Posterior vena cava (tissue), 2 donors: Measurements from ENCODE around the gene RGS2. TPM values are rescaled to one million over a fixed set of nuclear protein-coding genes. Genes with fewer than 3 reads are reported as not detected.

ENCODE experiments used
- DNase-seq: peaks from one replicate; pipeline ENCODE4 v3.0.0-alpha.2; 2020; ENCODE audit warnings: low spot score
- intact Hi-C, 2 donors: fragments of 100-400 bp; cut with DNase I; formaldehyde crosslinking; loops; one replicate each; pipeline versions ENCODE4 v1.14.1 to v1.14.2; 2022 to 2023
- long read RNA-seq, 2 donors: library from polyadenylated mRNA; unstranded; transcript quantifications; one replicate each; pipeline ENCODE4 v2.0.0, GENCODE V29; 2020 to 2021
- total RNA-seq, 2 donors: library from RNA; stranded (reverse); fragmentation: NEBNext Ultra II Directional; extraction: Animal tissue kit (Norgen Biotek cat#: 25700); gene quantifications; one replicate each; pipeline ENCODE4 v1.2.1, GENCODE V29; 2021
- donor health status: DM: yes; HTN: yes; CAD: no.
- donor health status: DM: yes; HTN: yes; CAD: no.

Gene RGS2, protein sequence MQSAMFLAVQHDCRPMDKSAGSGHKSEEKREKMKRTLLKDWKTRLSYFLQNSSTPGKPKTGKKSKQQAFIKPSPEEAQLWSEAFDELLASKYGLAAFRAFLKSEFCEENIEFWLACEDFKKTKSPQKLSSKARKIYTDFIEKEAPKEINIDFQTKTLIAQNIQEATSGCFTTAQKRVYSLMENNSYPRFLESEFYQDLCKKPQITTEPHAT
- total RNA-seq = 10 to 100 TPM; 70.8 to 96.2 TPM
- long read RNA-seq, donor 1, transcript RGS2-201 (5 exons, 1,354 nt) = major isoform, 12 of 13 reads
- long read RNA-seq, donor 1, partial matches to known transcripts = 1 of 13 reads
- long read RNA-seq, donor 1, other reads (novel, unspliced or antisense) = 0 of 13 reads
- long read RNA-seq, donor 2, transcript RGS2-201 (5 exons, 1,354 nt) = major isoform, 60 of 63 reads
- long read RNA-seq, donor 2, partial matches to known transcripts = 1 of 63 reads
- long read RNA-seq, donor 2, other reads (novel, unspliced or antisense) = 2 of 63 reads

GRCh38 chr1:192808518-192809306 is at the start of gene RGS2:
TSS of gene RGS2 (plus strand) at chr1:192809039. CDS start at chr1:192809072, 33 bp downstream.
- peak; percentile 97 for DNase-seq
- intact Hi-C loops = loop anchor here in 1 of 2 donors (10.0 kb wide), 2 partner anchors 216 to 334 kb away; no protein-coding TSS in a partner anchor

GRCh38 chr1:192759104-192759503 is 49.7 kb upstream of the RGS2 start:
- no peak for DNase-seq
- intact Hi-C loops = loop anchor here in 1 of 2 donors (5.0 kb wide), 1 partner anchor 718 kb away; no protein-coding TSS in a partner anchor

DNA sequence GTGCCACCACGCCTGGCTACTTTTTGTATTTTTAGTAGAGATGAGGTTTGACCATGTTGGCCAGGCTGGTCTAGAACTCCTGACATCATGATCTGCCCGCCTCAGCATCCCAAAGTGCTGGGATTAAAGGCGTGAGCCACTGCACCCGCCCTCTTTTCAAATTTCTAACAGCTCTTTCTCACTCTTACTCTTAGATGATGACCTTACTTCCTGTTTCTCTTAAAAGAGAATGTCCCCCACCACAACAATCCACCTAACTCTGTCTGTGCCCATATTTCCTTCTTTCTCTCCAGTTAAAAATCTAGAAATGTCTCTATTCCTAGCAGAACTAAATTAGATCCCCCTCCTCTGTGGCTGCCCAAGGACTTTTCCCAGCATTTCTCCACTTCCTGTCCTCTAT is 46.6 kb upstream of the RGS2 start:
- no peak for DNase-seq
- intact Hi-C loops = no loop called here

DNA sequence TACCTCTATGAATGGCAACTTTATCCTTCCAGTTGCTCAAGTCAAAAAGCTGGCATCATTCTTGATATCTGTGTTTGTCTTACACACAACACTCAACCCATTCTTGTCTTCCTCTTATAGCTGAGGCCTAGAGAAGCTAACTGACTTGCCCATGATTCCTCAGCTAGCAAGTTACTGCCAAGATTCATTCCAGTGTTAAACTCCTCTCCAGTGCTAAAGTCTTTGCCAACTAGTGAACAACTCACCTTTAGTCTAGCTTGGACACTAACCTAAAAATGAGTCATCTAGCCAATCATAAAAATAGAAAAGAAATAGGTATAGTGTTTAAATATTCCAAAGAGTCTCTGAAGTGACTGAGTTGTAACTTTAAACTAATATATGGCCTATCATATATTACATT is 45.6 kb upstream of the RGS2 start:
- intact Hi-C loops = no loop called here
- DNase-seq = no peak

DNA sequence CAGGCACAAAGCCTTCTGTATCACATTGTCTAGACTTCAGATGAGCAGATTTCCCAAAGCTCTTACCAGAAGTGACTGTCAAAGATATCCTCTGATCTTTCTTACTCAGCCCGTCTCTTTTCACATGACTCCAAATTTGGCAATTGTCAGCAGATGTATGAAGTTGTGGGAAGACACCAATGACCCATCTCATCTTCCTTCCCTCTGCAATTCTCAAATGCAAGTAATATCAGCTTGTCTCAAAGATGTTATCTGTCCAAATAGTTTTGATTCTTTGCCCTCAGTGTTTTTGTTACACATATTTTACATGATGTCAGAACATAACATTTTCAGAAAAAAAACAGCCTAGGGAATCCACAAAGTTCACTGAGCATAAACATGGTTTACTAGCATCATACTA is 45.1 kb upstream of the RGS2 start:
- intact Hi-C loops = no loop called here

GRCh38 chr1:192764675-192765074 is 44.2 kb upstream of the RGS2 start:
- no peak for DNase-seq
- intact Hi-C loops = no loop called here

More for the DNA sequence above, 45.1 kb upstream of the RGS2 start:
- DNase-seq = no peak

DNA sequence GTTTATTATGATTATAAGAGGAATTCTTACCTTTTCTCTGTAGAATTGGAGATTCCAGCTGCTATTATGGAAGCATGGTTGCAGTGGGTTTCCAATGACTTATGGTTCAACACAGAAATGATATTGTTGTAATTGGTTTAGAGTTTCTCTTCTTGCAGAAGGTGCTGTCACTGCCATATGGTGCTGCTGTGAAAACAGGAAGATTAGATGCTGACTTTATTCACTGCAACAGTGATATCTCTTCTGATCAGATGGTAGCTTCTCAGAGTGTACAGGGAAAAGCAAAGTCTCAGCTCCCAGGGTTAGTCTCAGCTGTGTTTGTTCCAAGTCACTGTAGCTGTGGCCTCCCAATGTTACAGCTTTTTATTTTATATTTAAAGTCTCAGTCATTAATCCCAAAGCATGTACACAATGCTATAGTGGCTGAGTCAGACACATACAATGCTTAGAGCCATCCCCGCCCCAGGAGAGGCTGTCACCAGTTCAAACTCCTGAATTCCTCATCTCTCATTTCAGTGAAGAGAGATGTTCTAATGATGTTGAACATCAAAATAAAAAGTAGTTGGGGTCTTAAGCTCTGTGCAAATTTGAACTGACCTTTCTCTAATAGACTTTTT is 42.7 kb upstream of the RGS2 start:
- intact Hi-C loops = no loop called here
- no peak for DNase-seq

DNA sequence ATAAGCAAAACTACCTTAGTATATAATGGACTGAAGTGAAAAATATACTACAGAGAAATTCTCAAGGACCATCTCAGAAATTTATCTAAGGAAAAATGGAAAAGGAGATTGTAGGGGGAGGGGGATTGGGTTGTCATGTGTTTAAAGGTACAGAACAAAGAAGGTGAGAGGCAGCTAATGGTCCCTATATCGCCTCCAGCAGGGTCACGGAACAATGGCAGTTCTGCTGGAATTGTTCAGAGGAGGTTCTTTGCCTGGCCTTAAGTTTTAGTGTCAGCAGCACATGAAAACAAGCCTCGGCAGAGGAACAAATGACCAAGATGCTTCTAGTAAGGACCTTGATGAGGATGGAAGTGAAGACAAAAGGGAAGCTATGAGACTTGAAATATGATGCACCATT is 42.0 kb upstream of the RGS2 start:
- intact Hi-C loops = no loop called here
- no peak for DNase-seq

GRCh38 chr1:192767798-192768197 is 41.0 kb upstream of the RGS2 start:
- intact Hi-C loops = no loop called here
- no peak for DNase-seq

- DNase-seq = no peak
- intact Hi-C loops = no loop called here
These were observed 40.4 kb upstream of the RGS2 start for GRCh38 chr1:192768463-192768862.

GRCh38 chr1:192771341-192771740 is 37.5 kb upstream of the RGS2 start:
- intact Hi-C loops = no loop called here
- DNase-seq = no peak

- DNase-seq = no peak
- intact Hi-C loops = no loop called here
These were observed 33.2 kb upstream of the RGS2 start for GRCh38 chr1:192775631-192776030.

- intact Hi-C loops = no loop called here
- no peak for DNase-seq
These were observed 32.6 kb upstream of the RGS2 start for GRCh38 chr1:192776206-192776605.

GRCh38 chr1:192776998-192777397 is 31.8 kb upstream of the RGS2 start:
- DNase-seq = no peak
- intact Hi-C loops = no loop called here

- intact Hi-C loops = loop anchor here in 1 of 2 donors (10.0 kb wide), 1 partner anchor 49 kb away; no protein-coding TSS in a partner anchor
- no peak for DNase-seq
These were observed 25.0 kb upstream of the RGS2 start for GRCh38 chr1:192783791-192784190.

DNA sequence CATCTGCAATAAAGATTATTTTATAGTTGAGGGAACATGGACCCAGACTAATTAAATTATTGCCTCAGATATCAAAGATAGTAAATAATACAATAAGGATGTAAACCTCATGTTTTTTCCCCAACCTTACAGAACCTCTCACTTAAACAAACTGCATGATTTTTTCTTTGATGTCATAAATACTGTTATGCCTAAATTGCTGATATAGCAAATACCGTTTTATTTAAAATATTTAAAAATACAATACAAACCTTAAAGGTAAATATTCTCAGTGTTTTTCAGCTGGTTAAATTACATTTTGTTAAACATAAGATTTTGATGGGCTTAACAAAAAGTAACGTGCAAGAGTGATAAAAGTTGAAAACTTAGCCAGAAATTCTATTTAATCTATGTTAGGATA is 24.4 kb upstream of the RGS2 start:
- intact Hi-C loops = loop anchor here in 1 of 2 donors (10.0 kb wide), 1 partner anchor 50 kb away; no protein-coding TSS in a partner anchor
- no peak for DNase-seq

GRCh38 chr1:192786576-192786975 is 22.3 kb upstream of the RGS2 start:
- intact Hi-C loops = loop anchor here in 1 of 2 donors (10.0 kb wide), 1 partner anchor 52 kb away; no protein-coding TSS in a partner anchor
- no peak for DNase-seq

- DNase-seq = peak; percentile 87
- intact Hi-C loops = loop anchor here in 1 of 2 donors (10.0 kb wide), 1 partner anchor 53 kb away; no protein-coding TSS in a partner anchor
These were observed 20.8 kb upstream of the RGS2 start for GRCh38 chr1:192787914-192788585.

DNA sequence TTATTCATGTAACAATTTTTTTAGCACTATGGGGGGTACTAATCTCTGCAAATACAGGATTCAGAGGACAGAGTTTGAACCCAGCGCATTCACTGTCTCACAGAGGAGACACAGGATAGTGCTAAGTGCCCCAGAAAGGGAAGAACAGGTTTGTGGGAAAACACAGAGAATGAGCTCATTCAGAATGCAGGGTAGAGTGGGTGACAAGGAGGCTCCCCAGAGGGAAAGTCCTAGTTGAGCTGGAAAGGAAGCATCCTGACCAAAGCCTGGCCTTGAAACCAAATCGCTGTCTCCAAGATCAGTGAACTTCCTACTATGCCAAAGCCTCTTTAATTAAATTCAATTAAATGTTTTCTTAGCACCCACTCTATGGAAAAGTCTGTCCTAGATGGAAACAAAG is 19.0 kb upstream of the RGS2 start:
- DNase-seq = no peak
- intact Hi-C loops = loop anchor here in 1 of 2 donors (10.0 kb wide), 1 partner anchor 55 kb away; no protein-coding TSS in a partner anchor
